Mesenchymal stem cell (in vitro differentiated cells and primary cell): Measurements from ENCODE around the gene SKI.

Experiments used
- DNase-seq: peaks from one replicate; pipeline ENCODE4 v3.0.0-alpha.2; 2013
- H2AFZ ChIP-seq: one replicate; pipeline ENCODE4 v1.6.1; 2013; ENCODE audit warnings: low read depth, mild to moderate bottlenecking, control low read depth, inconsistent platforms, low read length, moderate library complexity
- H2AK5ac ChIP-seq: 2 replicates; pipeline ENCODE4 v1.6.1; 2013; ENCODE audit warnings: low read length, moderate library complexity, mild to moderate bottlenecking, inconsistent platforms; ENCODE audit not compliant: severe bottlenecking
- H2BK120ac ChIP-seq: one replicate; pipeline ENCODE4 v1.6.1; 2013; ENCODE audit warnings: low read depth, mild to moderate bottlenecking, inconsistent platforms, low read length, moderate library complexity
- H2BK12ac ChIP-seq, 2 experiments: one replicate each; pipeline ENCODE4 v1.6.1; 2013; ENCODE audit warnings: inconsistent platforms in 2 of 2, low read length in 2 of 2, mild to moderate bottlenecking in 2 of 2, moderate library complexity in 2 of 2, control low read depth in 1 of 2
- H2BK15ac ChIP-seq: one replicate; pipeline ENCODE4 v1.6.1; 2013; ENCODE audit warnings: mild to moderate bottlenecking, low read depth, inconsistent platforms; ENCODE audit not compliant: poor library complexity, severe bottlenecking
- H2BK5ac ChIP-seq: 2 replicates; pipeline ENCODE4 v1.6.1; 2013; ENCODE audit warnings: low read depth, mild to moderate bottlenecking, low read length, control low read depth, inconsistent platforms; ENCODE audit not compliant: poor library complexity, severe bottlenecking
- H3K14ac ChIP-seq, 2 experiments: one replicate each; pipeline ENCODE4 v1.6.1; 2013; ENCODE audit warnings: inconsistent platforms in 2 of 2, low read length in 2 of 2, control low read depth in 1 of 2, mild to moderate bottlenecking in 1 of 2, moderate library complexity in 1 of 2
- H3K18ac ChIP-seq, 2 experiments: one replicate each; pipeline ENCODE4 v1.6.1; 2013; ENCODE audit warnings: inconsistent platforms in 2 of 2, low read length in 2 of 2, control low read depth in 1 of 2, low read depth in 1 of 2, mild to moderate bottlenecking in 1 of 2
- H3K23ac ChIP-seq, 2 experiments: one replicate each; pipeline ENCODE4 v1.6.1; 2013; ENCODE audit warnings: inconsistent platforms in 2 of 2, low read length in 2 of 2, mild to moderate bottlenecking in 2 of 2, moderate library complexity in 2 of 2, control low read depth in 1 of 2
- H3K27ac ChIP-seq: 2 replicates; pipeline ENCODE4 v1.5.1; 2013; ENCODE audit warnings: mild to moderate bottlenecking, moderate library complexity, low read length, control low read depth, inconsistent platforms; ENCODE audit not compliant: poor library complexity, severe bottlenecking
- H3K27me3 ChIP-seq, 2 experiments: 2 replicates each; pipeline versions ENCODE4 v1.6.1 to v1.7.0; 2013; ENCODE audit warnings: low read length in 2 of 2, mild to moderate bottlenecking in 2 of 2, moderate library complexity in 2 of 2, control low read depth in 1 of 2, inconsistent platforms in 1 of 2; ENCODE audit not compliant: control insufficient read depth in 1 of 2, insufficient read depth in 1 of 2
- H3K36me3 ChIP-seq, 2 experiments: 2 replicates each; pipeline versions ENCODE4 v1.6.1 to v1.7.0; 2013; ENCODE audit warnings: low read length in 2 of 2, control low read depth in 1 of 2, inconsistent platforms in 1 of 2, low read depth in 1 of 2, mild to moderate bottlenecking in 1 of 2; ENCODE audit not compliant: insufficient read depth in 2 of 2, control insufficient read depth in 1 of 2
- H3K4ac ChIP-seq, 2 experiments: one replicate each; pipeline ENCODE4 v1.6.1; 2013; ENCODE audit warnings: inconsistent platforms in 2 of 2, low read length in 2 of 2, mild to moderate bottlenecking in 2 of 2, moderate library complexity in 2 of 2, control low read depth in 1 of 2, low read depth in 1 of 2
- H3K4me1 ChIP-seq: 2 replicates; pipeline ENCODE4 v1.6.1; 2013; ENCODE audit warnings: low read depth, low read length, control low read depth; ENCODE audit not compliant: control insufficient read depth, insufficient read depth
- H3K4me2 ChIP-seq: 2 replicates; pipeline ENCODE4 v1.6.1; 2013; ENCODE audit warnings: low read length, mild to moderate bottlenecking, inconsistent platforms; ENCODE audit not compliant: poor library complexity, severe bottlenecking
- H3K4me3 ChIP-seq, 2 experiments: 2 replicates each; pipeline versions ENCODE4 v1.5.1 to v1.7.0; 2013; ENCODE audit warnings: low read length in 2 of 2, mild to moderate bottlenecking in 2 of 2, control low read depth in 1 of 2, low read depth in 1 of 2; ENCODE audit not compliant: insufficient read depth in 1 of 2
- H3K79me1 ChIP-seq: replicated peaks from 2 replicates; pipeline ENCODE4 v1.6.1; 2013; ENCODE audit warnings: mild to moderate bottlenecking, control low read depth, low read length, inconsistent platforms; ENCODE audit not compliant: poor library complexity, severe bottlenecking
- H3K9ac ChIP-seq: 2 replicates; pipeline ENCODE4 v1.7.0; 2013; ENCODE audit warnings: mild to moderate bottlenecking, low read length, moderate library complexity
- H3K9me3 ChIP-seq: 2 replicates; pipeline ENCODE4 v1.7.0; 2013; ENCODE audit warnings: mild to moderate bottlenecking, low read length; ENCODE audit not compliant: control insufficient read depth
- H4K8ac ChIP-seq: one replicate; pipeline ENCODE4 v1.6.1; 2013; ENCODE audit warnings: inconsistent platforms, mild to moderate bottlenecking, low read length, moderate library complexity
- H4K91ac ChIP-seq: one replicate; pipeline ENCODE4 v1.6.1; 2013; ENCODE audit warnings: mild to moderate bottlenecking, low read length, inconsistent platforms
- whole genome bisulfite sequencing: methylation state at CpG from one replicate; pipeline ENCODE4 v1.1.7; 2013; ENCODE audit warnings: mixed read lengths; 5-methylcytosine and 5-hydroxymethylcytosine counted together

SKI gene

GRCh38 chr1:2200308-2200943 is 27.7 kb upstream of the SKI start:
- Histone ChIP-seq H3K79me1 (peaks cover 2% of the 10 kb centered on the region), H4K8ac (no peak overlapping the region), H3K4me3 (peak overlapping the region in 1 of 2 experiments; percentile 24), H3K4ac (no peak overlapping the region), H3K27ac (no peak overlapping the region), H3K9ac (peak overlapping the region; percentile 43), H3K9me3 (no peaks in the 10 kb centered on the region), H3K4me1 (peaks cover 28% of the 10 kb centered on the region), H2BK5ac (no peak overlapping the region), H3K4me2 (no peak overlapping the region), H3K36me3 (no peaks in the 10 kb centered on the region), H2BK120ac (no peak overlapping the region), H2AFZ (no peak overlapping the region), H3K27me3 (no peaks in the 10 kb centered on the region), H3K14ac (no peak overlapping the region), H2AK5ac (no peak overlapping the region), H3K23ac (no peak overlapping the region), H3K18ac (no peak overlapping the region), H2BK12ac (peak overlapping the region in 1 of 2 experiments; percentile 28), H2BK15ac (no peak overlapping the region), H4K91ac (peak overlapping the region; percentile 58)
- no peak for DNase-seq
- 87% methylated on average over 21 of the region's 21 CpGs for WGBS

- no peak overlapping the region for H2AK5ac ChIP-seq
Observed at GRCh38 chr1:2201062-2201461, 27.1 kb upstream of the SKI start.

GRCh38 chr1:2202008-2202575 is 26.0 kb upstream of the SKI start:
- Histone ChIP-seq H2AFZ (no peak overlapping the region), H2BK5ac (no peak overlapping the region), H3K18ac (no peak overlapping the region), H3K4me3 (no peak overlapping the region), H3K27ac (no peak overlapping the region), H3K14ac (no peak overlapping the region), H3K4me2 (no peak overlapping the region), H2BK120ac (no peak overlapping the region), H3K9ac (no peak overlapping the region), H2BK12ac (peak overlapping the region in 1 of 2 experiments; percentile 37), H3K4ac (no peak overlapping the region), H3K23ac (no peak overlapping the region), H3K27me3 (no peaks in the 10 kb centered on the region), H3K4me1 (peaks cover 35% of the 10 kb centered on the region), H4K91ac (no peak overlapping the region), H3K36me3 (no peaks in the 10 kb centered on the region), H4K8ac (no peak overlapping the region), H3K9me3 (no peaks in the 10 kb centered on the region), H3K79me1 (peaks cover 5% of the 10 kb centered on the region), H2AK5ac (no peak overlapping the region), H2BK15ac (no peak overlapping the region)
- WGBS: 94% methylated on average over 9 of the region's 9 CpGs
- DNase-seq: no peak

More at GRCh38 chr1:2201062-2201461, 27.1 kb upstream of the SKI start:
- 96% methylated on average over 14 of the region's 14 CpGs for WGBS
- Histone ChIP-seq H2BK5ac (no peak overlapping the region), H2BK15ac (peak overlapping the region; percentile 54), H3K18ac (no peak overlapping the region), H3K27ac (no peak overlapping the region), H3K4me1 (peaks cover 30% of the 10 kb centered on the region), H2AFZ (no peak overlapping the region), H3K4ac (no peak overlapping the region), H3K27me3 (no peaks in the 10 kb centered on the region), H3K9ac (peak overlapping the region; percentile 43), H3K4me2 (no peak overlapping the region), H3K36me3 (no peaks in the 10 kb centered on the region), H3K14ac (no peak overlapping the region), H3K23ac (no peak overlapping the region), H3K4me3 (no peak overlapping the region), H4K91ac (peak overlapping the region; percentile 71), H2BK12ac (peak overlapping the region in 1 of 2 experiments; percentile 28), H2BK120ac (no peak overlapping the region), H3K9me3 (no peaks in the 10 kb centered on the region), H3K79me1 (peaks cover 5% of the 10 kb centered on the region), H4K8ac (no peak overlapping the region)
- DNase-seq: no peak

GRCh38 chr1:2202843-2203601 is 25.1 kb upstream of the SKI start:
- Histone ChIP-seq H3K4ac (no peak overlapping the region), H3K23ac (no peak overlapping the region), H3K14ac (no peak overlapping the region), H3K18ac (no peak overlapping the region), H4K8ac (peak overlapping the region; percentile 33), H2BK120ac (no peak overlapping the region), H2BK12ac (peak overlapping the region in 1 of 2 experiments; percentile 45), H3K4me1 (peaks cover 45% of the 10 kb centered on the region), H3K4me3 (no peak overlapping the region), H3K36me3 (no peaks in the 10 kb centered on the region), H3K4me2 (no peak overlapping the region), H2BK5ac (no peak overlapping the region), H4K91ac (peak overlapping the region; percentile 18), H3K9me3 (no peaks in the 10 kb centered on the region), H3K79me1 (peaks cover 5% of the 10 kb centered on the region), H2AFZ (no peak overlapping the region), H3K27me3 (no peaks in the 10 kb centered on the region), H3K27ac (no peak overlapping the region), H3K9ac (no peak overlapping the region), H2BK15ac (no peak overlapping the region), H2AK5ac (no peak overlapping the region)
- DNase-seq: no peak
- 92% methylated on average over 15 of the region's 15 CpGs for WGBS
